Large intestine (tissue), 3 donors: ENCODE results near the gene DCHS1. TPM values are rescaled to one million over a fixed set of nuclear protein-coding genes. Genes with fewer than 3 reads are reported as not detected.

Source experiments
- DNase-seq, 2 donors: peaks; one replicate each; pipeline versions ENCODE4 v3.0.0 to v3.0.0-alpha.2; 2013
- H3K27ac ChIP-seq: one replicate; pipeline ENCODE4 v1.5.1; 2013; ENCODE audit warnings: low read length
- H3K27me3 ChIP-seq: 2 replicates; pipeline ENCODE4 v1.6.1; 2013; ENCODE audit warnings: low read length; ENCODE audit not compliant: control insufficient read depth, insufficient read depth
- H3K36me3 ChIP-seq: 2 replicates; pipeline ENCODE4 v1.6.1; 2013; ENCODE audit warnings: low read length; ENCODE audit not compliant: control insufficient read depth, insufficient read depth
- H3K4me1 ChIP-seq: one replicate; pipeline ENCODE4 v1.6.1; 2013; ENCODE audit warnings: low read length; ENCODE audit not compliant: control insufficient read depth, insufficient read depth
- H3K4me3 ChIP-seq: one replicate; pipeline ENCODE4 v1.5.1; 2013; ENCODE audit warnings: low read length
- H3K9me3 ChIP-seq: one replicate; pipeline ENCODE4 v1.6.1; 2013; ENCODE audit warnings: mild to moderate bottlenecking, low read depth, low read length, moderate library complexity; ENCODE audit not compliant: control insufficient read depth
- WGBS: methylation state at CpG from one replicate; pipeline ENCODE4 v1.1.5; 2013; ENCODE audit warnings: low lambda C conversion rate; ENCODE audit not compliant: insufficient coverage; 5-methylcytosine and 5-hydroxymethylcytosine counted together
- polyA plus RNA-seq: library from polyadenylated mRNA; unstranded; fragments of 120-200 nt; gene quantifications from one replicate; pipeline ENCODE4 v1.2.1, GENCODE V29; 2013

The DCHS1 gene
- polyA plus RNA-seq, 1 donor, result 17.1 TPM

DNA sequence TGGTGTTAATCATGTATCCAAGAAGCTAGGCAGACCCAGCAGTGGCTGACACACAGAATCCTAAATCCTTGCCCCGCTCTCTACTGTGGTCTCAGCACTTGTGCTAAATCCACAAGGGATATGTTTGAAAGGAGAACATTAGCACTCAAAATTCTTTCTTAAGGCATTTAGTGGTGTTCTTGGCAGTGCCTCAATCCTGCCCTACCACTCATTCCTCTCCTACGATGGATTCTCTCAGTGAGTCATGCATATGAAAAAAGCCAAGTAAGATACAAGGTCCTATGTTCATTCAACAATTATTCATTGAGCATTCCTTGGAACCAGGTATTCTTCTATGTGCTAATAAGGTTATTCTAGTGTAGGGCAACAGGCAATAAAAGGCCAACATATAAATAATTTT is 83.4 kb downstream of the DCHS1 start:
- Histone ChIP-seq H3K4me1 (no peaks in the 10 kb centered on the region), H3K36me3 (no peaks in the 10 kb centered on the region), H3K27me3 (peaks cover 13% of the 10 kb centered on the region), H3K27ac (no peak overlapping the region), H3K9me3 (peaks cover 10% of the 10 kb centered on the region), H3K4me3 (no peak overlapping the region)
- WGBS, result no CpG with 5 or more reads among the region's 2 CpGs
- DNase-seq, result no peak

- no peak for DNase-seq
- H3K4me3 ChIP-seq, result no peak overlapping the region
- peaks cover 10% of the 10 kb centered on the region for H3K9me3 ChIP-seq
- H3K27ac ChIP-seq, result no peak overlapping the region
- 59% methylated on average over 5 of the region's 22 CpGs for WGBS
- H3K4me1 ChIP-seq, result no peaks in the 10 kb centered on the region
- peaks cover 13% of the 10 kb centered on the region for H3K27me3 ChIP-seq
- no peaks in the 10 kb centered on the region for H3K36me3 ChIP-seq
These were observed 84.1 kb downstream of the DCHS1 start for GRCh38 chr11:6571434-6572008.

Other genes with a start within 250 kb of the DCHS1 start
- 27.6 TPM for gene APBB1, start 236.7 kb downstream of the DCHS1 start, polyA plus RNA-seq
- gene HPX, start 214.8 kb downstream of the DCHS1 start, polyA plus RNA-seq, result 3.0 TPM
- gene TRIM3, start 181.9 kb downstream of the DCHS1 start, polyA plus RNA-seq, result 37.8 TPM
- 68.0 TPM for gene ARFIP2, start 174.5 kb downstream of the DCHS1 start, polyA plus RNA-seq
- 40.7 TPM for gene TIMM10B, start 174.3 kb downstream of the DCHS1 start, polyA plus RNA-seq
- 12.2 TPM for gene DNHD1, start 158.5 kb downstream of the DCHS1 start, polyA plus RNA-seq
- gene RRP8, start 52.2 kb downstream of the DCHS1 start, polyA plus RNA-seq, result 28.5 TPM
- 133 TPM for gene ILK, start 52.0 kb downstream of the DCHS1 start, polyA plus RNA-seq
- gene TAF10, start 43.6 kb downstream of the DCHS1 start, polyA plus RNA-seq, result 91.0 TPM
- gene TPP1, start 36.4 kb downstream of the DCHS1 start, polyA plus RNA-seq, result 310 TPM
- 58.3 TPM for gene MRPL17, start 27.5 kb upstream of the DCHS1 start, polyA plus RNA-seq
- gene OR2AG2, start 116.2 kb upstream of the DCHS1 start, polyA plus RNA-seq, result 0.06 TPM
- 0.07 TPM for gene OR2AG1, start 127.2 kb upstream of the DCHS1 start, polyA plus RNA-seq
- 0.03 TPM for gene OR6A2, start 143.9 kb upstream of the DCHS1 start, polyA plus RNA-seq
- gene OR10A5, start 189.9 kb upstream of the DCHS1 start, polyA plus RNA-seq, result not detected
- gene OR10A2, start 207.2 kb upstream of the DCHS1 start, polyA plus RNA-seq, result 0.04 TPM
- gene OR10A4, start 220.8 kb upstream of the DCHS1 start, polyA plus RNA-seq, result not detected
- gene OR2D2, start 236.7 kb upstream of the DCHS1 start, polyA plus RNA-seq, result not detected